ENCODE measurements around the gene PHF21A.
"Not testable (repeated sequence)": the region's sequence is repeated elsewhere in the genome, so short reads cannot be mapped to it uniquely, and the experiment has no call there.

Gene PHF21A

GRCh38 chr11:46026606-46027293 is 94.5 kb downstream of the PHF21A start:
- DNase-seq: no peak

GRCh38 chr11:46020084-46020599 is 101.1 kb downstream of the PHF21A start:
- DNase-seq: no peak

- no peak for DNase-seq
Measured at GRCh38 chr11:46018651-46019050, 102.6 kb downstream of the PHF21A start.

GRCh38 chr11:46017341-46017740 is 103.9 kb downstream of the PHF21A start:
- DNase-seq: no peak

- DNase-seq: no peak
Measured at GRCh38 chr11:46015941-46016340, 105.3 kb downstream of the PHF21A start.

GRCh38 chr11:46014168-46014567 is 107.1 kb downstream of the PHF21A start:
- not testable (repeated sequence) for DNase-seq

- no peak for DNase-seq
Measured at GRCh38 chr11:46012185-46012584, 109.1 kb downstream of the PHF21A start.

- DNase-seq: no peak
Measured at GRCh38 chr11:46010100-46010499, 111.2 kb downstream of the PHF21A start.

GRCh38 chr11:46009647-46010046 is 111.6 kb downstream of the PHF21A start:
- DNase-seq: no peak

GRCh38 chr11:46006418-46007070 is 114.7 kb downstream of the PHF21A start:
- DNase-seq: peak; percentile 45

GRCh38 chr11:46003572-46003971 is 117.7 kb downstream of the PHF21A start:
- DNase-seq: no peak

- no peak for DNase-seq
Measured at GRCh38 chr11:46002189-46002588, 119.1 kb downstream of the PHF21A start.

- no peak for DNase-seq
Measured at GRCh38 chr11:46001448-46001914, 119.8 kb downstream of the PHF21A start.

- no peak for DNase-seq
Measured at GRCh38 chr11:45997599-45997998, 123.7 kb downstream of the PHF21A start.

- DNase-seq: peak; percentile 44
Measured at GRCh38 chr11:45995342-45995734, 125.9 kb downstream of the PHF21A start.

- DNase-seq: no peak
Measured at GRCh38 chr11:45994371-45995341, 126.6 kb downstream of the PHF21A start.

- no peak for DNase-seq
Measured at GRCh38 chr11:45993531-45994001, 127.7 kb downstream of the PHF21A start.

- DNase-seq: no peak
Measured at GRCh38 chr11:45988921-45989320, 132.3 kb downstream of the PHF21A start.

- DNase-seq: no peak
Measured at GRCh38 chr11:45985212-45985611, 136.0 kb downstream of the PHF21A start.

- no peak for DNase-seq
Measured at GRCh38 chr11:45984192-45984591, 137.1 kb downstream of the PHF21A start.

GRCh38 chr11:45983471-45983845 is 137.8 kb downstream of the PHF21A start:
- no peak for DNase-seq

GRCh38 chr11:45982656-45983470 is 138.4 kb downstream of the PHF21A start:
- no peak for DNase-seq

All from NCI-H1436 (cell line).